HG02759 (cell line): ENCODE data around the gene UBE2E2.
"Not testable (repeated sequence)": the region's sequence is repeated elsewhere in the genome, so short reads cannot be mapped to it uniquely, and the experiment has no call there.

Source experiments
- ATAC-seq: cut with Tn5 transposase; IDR thresholded peaks from one replicate; pipeline ENCODE4 v1.9.1; 2021; ENCODE audit warnings: mild to moderate bottlenecking, moderate library complexity; ENCODE audit not compliant: unreplicated experiment

The UBE2E2 gene

GRCh38 chr3:23320586-23321570, 117.8 kb downstream of the UBE2E2 start:
- no peak for ATAC-seq

GRCh38 chr3:23324745-23325144, 121.6 kb downstream of the UBE2E2 start:
- peak; percentile 49 for ATAC-seq

DNA sequence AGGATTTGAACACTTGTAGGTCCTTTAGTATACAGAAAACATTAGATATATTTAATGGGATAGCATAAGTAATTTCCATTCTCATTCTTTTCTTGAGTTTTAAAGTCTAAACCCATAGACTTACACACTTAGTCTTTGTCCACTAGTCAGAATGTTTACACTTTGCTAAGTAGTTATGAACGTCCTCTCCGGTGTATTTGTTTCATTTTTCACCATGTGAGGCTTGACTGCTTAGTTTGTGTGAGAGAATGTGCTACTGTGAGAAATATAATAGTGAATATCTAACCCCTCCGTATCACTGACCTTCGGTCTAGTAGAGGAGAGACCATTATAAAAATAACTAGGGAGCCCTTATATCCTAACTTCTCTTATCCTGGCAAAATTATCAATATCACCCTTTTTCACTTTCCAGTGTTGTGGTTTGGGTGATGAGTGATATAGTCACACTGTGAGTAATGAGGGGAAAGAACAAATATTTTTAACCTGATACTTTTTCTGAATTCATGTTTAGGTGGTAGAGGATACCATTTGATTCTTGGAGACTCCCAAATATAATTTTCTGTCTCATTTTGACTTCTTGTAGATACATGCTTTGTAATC, 122.4 kb downstream of the UBE2E2 start:
- peak; percentile 70 for ATAC-seq

DNA sequence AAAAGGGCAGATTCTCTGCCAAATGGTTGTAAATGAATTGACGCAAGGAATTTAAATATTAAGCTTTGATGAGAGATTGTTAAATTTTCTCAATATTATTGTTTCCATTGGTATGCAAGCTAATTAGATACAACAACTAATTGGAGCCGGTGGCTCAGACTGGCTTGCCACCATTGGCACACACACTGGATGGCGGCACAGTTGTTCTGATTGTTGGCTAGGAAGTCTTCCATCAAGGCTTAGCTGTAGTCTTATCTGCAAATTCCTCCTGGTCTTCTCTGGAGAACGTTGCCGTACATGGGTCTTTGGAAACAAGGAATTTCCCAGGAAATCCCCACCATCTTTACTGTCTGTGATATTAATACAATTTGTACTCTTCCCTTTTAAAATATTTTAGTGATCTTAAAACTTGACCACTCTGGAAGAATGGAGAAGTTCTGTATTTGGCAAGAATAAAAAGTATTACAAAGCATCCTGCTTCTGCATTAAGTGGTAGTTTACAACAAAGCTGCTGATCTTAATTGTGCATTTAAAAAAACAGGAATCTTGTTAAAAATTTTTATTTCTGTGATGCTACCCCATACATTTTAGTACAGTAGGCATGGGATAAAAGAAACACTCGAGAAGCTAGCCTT, 126.5 kb downstream of the UBE2E2 start:
- ATAC-seq: no peak

DNA sequence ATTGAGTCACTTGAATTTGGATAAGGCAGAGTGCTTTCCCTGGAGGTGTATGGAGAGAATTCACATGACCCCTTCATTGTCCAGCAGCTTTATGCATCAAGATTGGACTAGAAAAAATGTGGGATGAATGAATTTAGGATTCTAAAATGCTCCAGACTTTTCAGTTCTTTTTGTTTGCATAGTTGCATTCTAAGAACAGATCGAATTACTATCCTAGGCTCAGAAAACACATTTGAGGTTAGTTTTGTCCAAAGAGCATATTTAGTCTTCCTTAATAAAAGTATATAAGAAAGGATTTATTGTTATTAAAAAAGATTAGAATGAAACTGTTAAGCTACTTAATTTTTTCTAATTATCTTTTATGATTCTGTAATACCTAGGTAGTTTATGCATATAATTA, 127.4 kb downstream of the UBE2E2 start:
- no peak for ATAC-seq

- ATAC-seq: no peak
Observed at GRCh38 chr3:23331141-23331935, 128.2 kb downstream of the UBE2E2 start.

- no peak for ATAC-seq
Observed at GRCh38 chr3:23333633-23334032, 130.5 kb downstream of the UBE2E2 start.

DNA sequence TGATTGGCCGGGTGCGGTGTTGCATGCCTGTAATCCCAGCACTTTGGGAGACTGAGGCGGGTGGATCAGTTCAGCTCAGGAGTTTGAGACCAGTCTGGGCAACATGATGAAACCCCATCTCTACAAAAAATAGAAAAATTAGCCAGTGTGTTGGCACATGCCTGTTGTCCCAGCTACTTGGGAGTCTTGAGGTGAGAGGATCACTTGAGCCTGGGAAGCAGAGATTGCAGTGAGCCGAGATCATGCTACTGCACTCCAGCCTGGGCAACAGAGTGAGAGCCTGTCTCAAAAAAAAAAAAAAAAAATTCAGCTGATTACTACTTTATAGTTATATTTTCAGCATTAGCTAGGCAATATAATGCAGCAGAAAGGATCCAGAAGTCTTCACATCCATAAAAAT, 133.7 kb downstream of the UBE2E2 start:
- ATAC-seq: not testable (repeated sequence)

- peak; percentile 74 for ATAC-seq
Observed at GRCh38 chr3:23341147-23341838, 138.2 kb downstream of the UBE2E2 start.

DNA sequence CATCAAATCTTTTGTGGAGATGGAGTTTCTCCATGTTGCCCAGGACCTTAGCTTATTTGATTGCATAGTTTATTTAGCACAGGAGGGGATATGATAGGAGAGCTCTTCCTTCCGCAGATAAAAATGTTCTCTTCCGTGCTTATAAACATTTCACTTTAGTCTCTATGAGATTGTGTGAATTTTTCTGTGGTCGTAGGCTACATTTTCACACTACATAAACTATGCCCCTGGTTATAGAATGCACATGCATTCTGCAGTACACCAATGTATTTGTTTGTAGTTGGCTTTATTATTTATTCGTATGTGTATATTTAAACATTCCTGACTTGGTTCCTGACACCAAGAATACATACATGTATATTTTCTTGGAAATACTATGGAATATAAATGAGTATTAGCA, 139.2 kb downstream of the UBE2E2 start:
- no peak for ATAC-seq

GRCh38 chr3:23343509-23343908, 140.4 kb downstream of the UBE2E2 start:
- no peak for ATAC-seq

GRCh38 chr3:23344886-23345285, 141.8 kb downstream of the UBE2E2 start:
- ATAC-seq: no peak

- ATAC-seq: not testable (repeated sequence)
Observed at GRCh38 chr3:23349444-23349843, 146.3 kb downstream of the UBE2E2 start.

GRCh38 chr3:23356169-23356568, 153.0 kb downstream of the UBE2E2 start:
- no peak for ATAC-seq

DNA sequence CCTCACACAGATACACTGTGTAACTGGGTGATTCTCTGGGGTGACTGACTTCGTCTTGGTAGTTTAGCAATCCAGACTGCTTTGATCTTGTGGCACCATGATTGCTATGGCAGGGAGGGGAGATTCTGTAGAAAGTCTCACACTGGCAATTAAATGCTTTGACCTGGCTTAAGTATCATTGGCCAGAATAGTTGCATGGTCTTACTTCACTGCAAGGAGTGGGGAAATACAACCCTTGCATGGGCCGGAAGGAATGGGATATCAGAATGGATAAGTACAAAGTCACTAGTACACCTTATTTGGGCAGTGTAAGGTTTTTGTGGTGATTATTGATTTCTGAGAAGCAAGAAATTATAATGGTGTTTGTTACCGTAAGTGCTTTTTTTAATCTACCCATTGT, 153.8 kb downstream of the UBE2E2 start:
- ATAC-seq: no peak

DNA sequence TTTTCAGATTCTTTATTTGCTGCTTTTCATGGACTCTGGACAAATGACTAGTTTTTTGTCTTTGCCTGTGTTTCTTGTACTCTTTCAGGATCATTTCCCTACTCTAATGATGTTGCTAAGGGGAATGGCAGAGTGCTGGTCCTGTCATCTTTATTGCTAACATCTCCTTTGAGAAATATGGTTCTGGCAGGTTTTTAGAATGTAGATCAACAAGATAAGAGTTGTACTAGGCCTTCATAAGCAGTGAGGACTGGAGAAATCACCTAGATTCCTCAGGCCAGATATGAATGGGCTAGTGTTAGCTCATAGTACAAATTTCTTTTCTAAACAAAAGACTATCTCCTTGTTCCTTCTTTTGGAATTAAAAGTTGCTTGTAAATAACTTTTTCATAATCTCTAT, 156.0 kb downstream of the UBE2E2 start:
- ATAC-seq: no peak

DNA sequence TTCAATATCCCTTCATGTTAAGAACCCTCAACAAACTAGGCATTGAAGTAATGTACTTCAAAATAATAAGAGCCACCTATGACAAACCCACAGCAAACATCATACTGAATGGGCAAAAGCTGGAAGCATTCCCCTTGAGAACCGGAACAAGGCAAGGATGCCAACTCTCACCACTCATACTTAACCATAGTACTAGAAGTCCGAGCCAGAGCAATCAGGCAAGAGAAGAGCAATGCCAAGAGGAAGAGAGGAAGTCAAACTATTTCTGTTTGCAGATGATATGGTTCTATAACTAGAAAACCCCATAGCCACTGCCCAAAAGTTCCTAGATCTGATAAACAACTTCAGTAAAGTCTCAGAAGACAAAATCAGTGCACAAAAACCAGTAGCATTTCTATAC, 161.9 kb downstream of the UBE2E2 start:
- ATAC-seq: no peak

DNA sequence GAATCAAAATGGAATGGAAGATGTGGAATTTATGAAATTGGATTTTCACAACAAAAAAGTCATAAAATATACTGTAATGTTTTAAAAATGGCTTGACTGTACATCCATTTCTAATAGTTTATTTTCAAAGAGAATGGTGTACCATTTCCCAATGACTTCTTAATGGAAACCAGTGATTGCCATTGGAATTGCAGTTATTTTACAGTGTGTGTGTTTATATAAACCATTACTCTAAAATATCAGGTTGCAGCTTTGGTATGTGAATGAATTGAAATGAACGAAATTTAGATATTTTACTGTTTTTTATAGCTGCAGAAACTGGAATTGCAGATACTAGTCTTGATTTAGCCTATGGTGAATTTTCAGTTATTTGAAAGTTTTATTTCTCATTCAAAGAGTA, 165.6 kb downstream of the UBE2E2 start:
- ATAC-seq: no peak

- ATAC-seq: no peak
Observed at GRCh38 chr3:23372285-23372684, 169.2 kb downstream of the UBE2E2 start.

DNA sequence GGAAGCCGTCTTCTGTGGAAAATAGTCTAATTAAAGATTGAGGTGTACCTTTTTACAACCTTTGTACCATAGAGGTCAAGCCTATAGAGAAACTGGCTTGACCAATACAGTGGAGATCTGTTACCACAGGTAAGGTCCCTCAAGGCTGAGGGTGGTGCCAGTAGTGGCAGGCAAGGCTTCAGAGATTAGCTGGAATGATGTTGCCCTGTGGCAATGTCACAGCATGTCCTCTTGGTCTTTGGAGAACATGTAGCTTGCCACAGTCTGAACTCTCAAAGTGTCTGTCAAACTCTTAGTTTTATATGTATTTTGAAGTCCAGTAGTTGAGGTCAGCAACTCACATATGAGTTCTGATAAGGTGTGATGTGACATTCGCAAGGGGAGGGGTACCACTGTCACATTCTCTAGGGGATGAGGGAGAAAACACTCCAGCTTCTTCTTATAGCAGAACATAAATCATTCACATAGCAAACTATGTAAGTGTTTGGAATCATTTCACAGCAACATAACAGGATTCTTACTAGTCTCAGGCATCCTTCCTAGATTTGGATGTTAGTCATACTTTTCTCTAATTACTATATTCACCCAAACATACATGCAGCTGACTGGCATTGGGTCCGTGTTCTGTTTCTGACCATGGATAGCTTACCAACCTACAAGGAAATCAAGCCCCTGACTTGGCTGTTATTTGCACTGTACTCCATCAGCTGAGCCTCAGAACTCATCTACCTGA, 173.6 kb downstream of the UBE2E2 start:
- no peak for ATAC-seq
